ENCODE measurements around the gene LRRIQ1.

DNA sequence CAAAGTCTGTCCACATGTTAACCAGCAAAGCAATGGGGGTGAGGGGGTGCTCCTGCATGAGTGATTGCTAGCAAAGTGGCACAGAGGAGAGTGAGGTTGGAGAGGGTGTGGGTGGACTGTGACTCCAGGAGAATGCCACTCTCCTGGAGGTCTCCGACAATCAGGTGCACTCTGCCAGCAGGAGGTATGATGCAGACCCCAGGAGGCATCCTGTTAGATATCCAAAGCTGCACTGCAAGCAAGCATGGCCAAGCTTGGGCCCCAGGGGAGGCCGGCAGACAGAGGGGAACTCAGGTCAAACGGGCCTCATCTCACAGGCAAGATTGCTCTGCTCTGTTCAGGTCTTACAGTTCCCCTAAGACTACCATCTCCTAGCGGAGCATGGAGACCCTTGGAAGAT, 170.4 kb downstream of the LRRIQ1 start:
- TF ChIP-seq, protein P1, sequence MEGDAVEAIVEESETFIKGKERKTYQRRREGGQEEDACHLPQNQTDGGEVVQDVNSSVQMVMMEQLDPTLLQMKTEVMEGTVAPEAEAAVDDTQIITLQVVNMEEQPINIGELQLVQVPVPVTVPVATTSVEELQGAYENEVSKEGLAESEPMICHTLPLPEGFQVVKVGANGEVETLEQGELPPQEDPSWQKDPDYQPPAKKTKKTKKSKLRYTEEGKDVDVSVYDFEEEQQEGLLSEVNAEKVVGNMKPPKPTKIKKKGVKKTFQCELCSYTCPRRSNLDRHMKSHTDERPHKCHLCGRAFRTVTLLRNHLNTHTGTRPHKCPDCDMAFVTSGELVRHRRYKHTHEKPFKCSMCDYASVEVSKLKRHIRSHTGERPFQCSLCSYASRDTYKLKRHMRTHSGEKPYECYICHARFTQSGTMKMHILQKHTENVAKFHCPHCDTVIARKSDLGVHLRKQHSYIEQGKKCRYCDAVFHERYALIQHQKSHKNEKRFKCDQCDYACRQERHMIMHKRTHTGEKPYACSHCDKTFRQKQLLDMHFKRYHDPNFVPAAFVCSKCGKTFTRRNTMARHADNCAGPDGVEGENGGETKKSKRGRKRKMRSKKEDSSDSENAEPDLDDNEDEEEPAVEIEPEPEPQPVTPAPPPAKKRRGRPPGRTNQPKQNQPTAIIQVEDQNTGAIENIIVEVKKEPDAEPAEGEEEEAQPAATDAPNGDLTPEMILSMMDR (IDR thresholded peaks at IDR 0.05), result no peak
- TF ChIP-seq POLR2A (IDR thresholded peaks at IDR 0.05), result no peak
